GM19240 (cell line): ENCODE data around the gene ADORA1.

Experiments
- DNase-seq: peaks from one replicate; pipeline ENCODE4 v3.0.0; 2011; ENCODE audit warnings: low spot score; ENCODE audit not compliant: insufficient read length

ADORA1 gene

GRCh38 chr1:203121186-203122015 is 6.1 kb upstream of the ADORA1 start:
- no peak for DNase-seq

- DNase-seq: no peak
These were observed 5.4 kb upstream of the ADORA1 start for GRCh38 chr1:203122159-203122558.

- no peak for DNase-seq
These were observed 3.5 kb upstream of the ADORA1 start for GRCh38 chr1:203124011-203124410.

- no peak for DNase-seq
These were observed 2.8 kb upstream of the ADORA1 start for GRCh38 chr1:203124546-203125317.

- no peak for DNase-seq
These were observed 1.2 kb upstream of the ADORA1 start for GRCh38 chr1:203126151-203126865.

DNA sequence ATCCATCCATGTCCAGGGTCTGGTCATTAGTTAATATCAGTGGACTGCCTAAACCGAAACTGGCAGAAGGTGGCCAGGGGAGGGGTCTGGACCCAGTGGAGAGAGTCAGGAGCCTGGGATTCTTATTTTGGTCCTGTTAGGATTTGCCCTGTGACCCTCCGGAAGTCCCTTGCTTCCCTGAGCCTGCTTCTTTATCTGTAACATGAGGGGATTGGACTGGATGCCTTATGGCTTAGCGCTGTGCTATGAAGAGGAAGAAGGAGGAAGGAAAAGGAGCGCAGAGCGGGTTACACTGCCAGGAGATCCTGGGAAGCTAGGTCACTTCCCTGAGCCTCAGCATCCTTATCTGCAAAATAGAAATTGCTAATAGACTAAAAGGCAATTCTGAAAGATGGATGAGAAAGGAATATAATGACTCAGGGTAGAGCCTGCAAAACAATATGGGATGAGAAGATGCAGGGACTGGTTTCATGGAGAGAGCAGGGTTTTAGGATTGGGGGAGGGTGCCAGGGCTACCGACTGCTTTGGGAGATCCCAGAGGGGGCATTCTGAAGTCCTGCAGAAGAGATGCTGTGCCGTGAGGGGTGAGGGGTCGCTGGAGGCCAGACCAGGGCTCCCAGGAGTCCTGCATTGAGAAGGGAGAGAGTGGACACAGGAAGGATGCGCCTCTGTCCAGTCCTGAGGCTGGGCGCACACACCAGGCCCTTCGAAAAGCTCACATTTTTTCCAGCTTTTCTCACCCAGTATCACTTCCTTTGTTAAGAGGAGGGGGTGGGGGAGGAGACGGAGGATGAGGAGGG is 460 bp upstream of the ADORA1 start:
- DNase-seq: no peak

GRCh38 chr1:203128431-203128715 is 847 bp downstream of the ADORA1 start:
- no peak for DNase-seq

GRCh38 chr1:203128716-203129500 is 1.4 kb downstream of the ADORA1 start:
- DNase-seq: no peak

DNA sequence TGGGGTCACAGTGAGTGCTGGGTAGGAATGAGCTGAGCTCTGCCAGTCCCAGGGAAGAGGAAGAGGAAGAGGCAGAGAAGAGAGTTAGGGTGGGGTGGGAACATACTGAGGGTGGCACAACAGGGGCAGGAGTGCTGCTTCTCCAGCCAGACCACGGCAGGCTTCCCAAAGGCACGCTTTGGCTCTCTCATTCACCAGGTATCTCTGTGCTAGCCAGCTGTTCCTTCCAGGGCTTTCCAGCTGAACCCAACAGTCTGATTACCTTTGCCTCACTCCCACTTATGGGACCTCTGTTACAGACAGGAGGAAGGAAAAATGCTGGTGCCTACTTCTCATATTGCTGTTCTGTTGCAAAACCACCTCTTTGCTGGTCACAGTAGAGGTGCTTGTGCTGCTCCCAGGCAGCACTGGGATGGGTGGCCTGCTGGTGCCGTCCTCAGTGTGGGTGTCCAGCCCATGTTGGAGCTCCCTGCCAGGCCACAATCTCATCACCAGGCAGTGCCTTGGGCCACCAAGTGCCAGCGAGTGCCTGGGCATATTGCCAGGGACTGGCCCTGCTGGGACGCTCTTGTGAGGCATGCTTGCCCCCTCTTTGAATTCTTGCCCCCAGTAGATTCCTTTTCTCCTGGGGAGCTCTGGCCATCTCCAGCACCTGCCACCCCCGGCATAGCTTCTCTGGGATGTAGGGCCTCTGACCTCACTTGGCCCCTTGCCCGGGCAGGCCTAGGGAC is 2.1 kb downstream of the ADORA1 start:
- no peak for DNase-seq

- DNase-seq: no peak
These were observed 2.9 kb downstream of the ADORA1 start for GRCh38 chr1:203130358-203130985.

GRCh38 chr1:203131548-203132200 is 4.1 kb downstream of the ADORA1 start:
- DNase-seq: no peak

DNA sequence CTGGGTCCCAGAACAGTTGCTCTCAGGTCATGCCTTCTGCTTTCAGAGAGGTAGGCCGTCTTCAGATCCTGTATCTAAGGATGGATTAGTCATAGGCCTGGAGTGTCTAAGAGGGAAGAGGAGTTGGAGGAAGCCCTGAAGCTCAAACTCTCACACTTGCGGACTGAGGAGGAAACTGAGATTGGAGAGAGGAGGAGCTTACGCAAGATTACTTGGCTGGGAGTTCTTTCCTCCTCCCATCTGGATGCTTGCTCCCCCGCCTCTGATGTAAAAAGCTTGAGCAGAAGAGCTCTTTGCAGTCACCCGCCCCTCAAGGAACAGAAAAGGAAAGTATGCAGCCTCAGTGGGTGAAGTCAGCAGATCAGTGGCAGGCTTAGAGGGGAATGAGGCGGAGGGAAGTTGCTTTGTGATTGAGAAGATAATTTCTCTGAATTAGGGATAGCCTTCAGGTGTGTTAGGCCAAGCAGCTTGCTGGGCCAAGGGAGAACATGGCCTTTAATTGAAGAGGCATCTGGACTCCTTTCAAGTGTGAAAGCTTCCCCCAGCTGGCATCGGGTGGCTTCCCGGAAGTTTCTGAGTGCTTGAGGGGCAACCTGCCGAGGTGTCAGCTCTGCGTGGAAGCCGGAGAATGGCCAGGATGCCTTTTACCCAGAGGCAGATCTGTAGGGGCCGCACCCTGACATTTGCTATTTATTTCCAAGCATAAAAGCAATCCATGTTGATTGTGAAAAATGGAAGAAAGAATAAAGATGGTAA is 6.6 kb downstream of the ADORA1 start:
- DNase-seq: no peak

DNA sequence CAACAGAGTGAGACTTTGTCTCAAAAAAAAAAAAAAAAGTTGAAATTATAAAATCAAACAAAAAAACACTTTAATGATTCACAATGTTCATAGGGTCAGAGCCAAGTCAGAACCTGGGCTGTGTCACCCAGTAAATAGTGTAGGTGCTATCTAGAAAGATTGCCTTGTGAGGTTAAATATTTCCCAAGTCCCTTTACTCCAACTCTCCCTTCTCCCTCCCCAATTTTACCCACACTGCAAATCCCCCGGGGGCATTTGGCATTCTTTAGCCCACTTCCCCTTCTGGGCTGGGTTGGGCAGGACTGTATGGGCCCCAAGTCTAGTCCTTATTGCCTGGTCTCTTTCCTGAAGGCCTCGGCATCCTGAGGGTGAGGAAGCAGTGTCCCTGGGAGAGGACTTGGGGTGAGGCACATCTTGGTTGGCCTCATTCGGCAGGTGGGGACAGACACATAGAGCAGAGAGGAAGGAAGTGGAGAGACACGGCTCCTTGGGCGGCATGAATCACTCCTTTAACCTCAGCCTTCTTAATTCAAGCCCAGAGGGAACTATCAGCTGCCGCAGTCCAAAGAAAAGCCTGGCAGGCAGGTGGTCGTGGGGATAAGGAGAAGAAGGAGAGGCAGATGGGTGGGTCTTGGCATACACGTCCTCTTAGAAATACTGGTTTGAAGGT is 8.2 kb downstream of the ADORA1 start:
- no peak for DNase-seq

GRCh38 chr1:203136409-203137042 is 9.0 kb downstream of the ADORA1 start:
- no peak for DNase-seq

- DNase-seq: no peak
These were observed 9.8 kb downstream of the ADORA1 start for GRCh38 chr1:203137324-203137723.

DNA sequence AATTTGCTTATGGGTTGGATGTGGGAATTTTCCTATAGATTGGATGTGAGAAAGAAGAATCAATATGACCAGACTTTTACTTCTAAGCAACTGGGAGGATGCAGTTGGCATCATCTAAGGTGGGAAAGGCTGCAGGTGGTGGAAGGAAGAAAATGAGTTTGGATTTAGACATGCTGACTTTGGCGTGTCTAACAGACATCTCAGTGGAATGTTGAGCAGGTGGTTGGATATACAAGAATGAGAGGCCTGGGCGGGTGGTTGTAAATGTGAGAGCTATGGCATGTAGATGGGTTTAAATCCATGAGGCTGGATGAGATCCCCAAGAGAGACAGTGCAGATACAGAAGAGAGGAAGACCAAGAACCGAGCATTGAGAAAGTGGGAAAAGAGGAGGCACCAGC is 10.5 kb downstream of the ADORA1 start:
- no peak for DNase-seq

- DNase-seq: no peak
These were observed 12.5 kb downstream of the ADORA1 start for GRCh38 chr1:203139976-203140475.
